ENCODE data around the gene ANGPTL2. TPM values are rescaled to one million over a fixed set of nuclear protein-coding genes. Genes with fewer than 3 reads are reported as not detected.

Gene ANGPTL2
- total and polyA plus RNA-seq, 4 donors = 0.93 to 3.2 (median 1.9) TPM

- H3K4me1 ChIP-seq (ENCODE audit: control insufficient read depth in 4 of 4, insufficient read depth in 4 of 4, low read length in 3 of 4) = no peaks in the 10 kb centered on the region
- 95% methylated on average over 5 of the region's 5 CpGs for WGBS
- H3K9me3 ChIP-seq (ENCODE audit: control insufficient read depth in 4 of 4, low read length in 3 of 4) = no peaks in the 10 kb centered on the region
- H3K9ac ChIP-seq (ENCODE audit: low read depth in 1 of 2, low read length in 2 of 2) = no peak overlapping the region
- H3K27me3 ChIP-seq (ENCODE audit: control insufficient read depth in 4 of 4, insufficient read depth in 4 of 4, low read length in 3 of 4) = no peaks in the 10 kb centered on the region
- H3K4me3 ChIP-seq (ENCODE audit: low read depth in 1 of 3, low read length in 3 of 3) = no peak overlapping the region
- H3K36me3 ChIP-seq (ENCODE audit: control insufficient read depth in 4 of 4, insufficient read depth in 3 of 4, low read depth in 1 of 4, low read length in 3 of 4) = no peaks in the 10 kb centered on the region
- DNase-seq (ENCODE audit: low spot score) = no peak
- H3K27ac ChIP-seq (ENCODE audit: low read depth in 1 of 2, low read length in 2 of 2) = no peak overlapping the region
- TF ChIP-seq EGR1 (IDR thresholded peaks at IDR 0.05; ENCODE audit: low read depth in 2 of 2) = no peak
- TF ChIP-seq YY1 (IDR thresholded peaks at IDR 0.05) = no peak
- TF ChIP-seq RAD21 (IDR thresholded peaks at IDR 0.05) = no peak
- no peak for TF ChIP-seq HNF4G (IDR thresholded peaks at IDR 0.05)
- TF ChIP-seq RXRA (IDR thresholded peaks at IDR 0.05) = no peak
- no peak for TF ChIP-seq REST (IDR thresholded peaks at IDR 0.05)
- TF ChIP-seq JUND (IDR thresholded peaks at IDR 0.05) = no peak
- TF ChIP-seq MAX (IDR thresholded peaks at IDR 0.05) = no peak
- no peak for TF ChIP-seq CTCF (IDR thresholded peaks at IDR 0.05; ENCODE audit: low read depth, low read length, missing input control)
- TF ChIP-seq FOXA1 (IDR thresholded peaks at IDR 0.05) = no peak
- TF ChIP-seq FOXA2 (IDR thresholded peaks at IDR 0.05) = no peak
- TF ChIP-seq GABPA (IDR thresholded peaks at IDR 0.05 in 1 of 2, conservative IDR thresholded peaks at IDR 0.05 in 1 of 2) = no peak
- TF ChIP-seq HNF4A (conservative IDR thresholded peaks at IDR 0.05) = no peak
- no peak for TF ChIP-seq ZBTB33 (IDR thresholded peaks at IDR 0.05)
- TF ChIP-seq SP1 (IDR thresholded peaks at IDR 0.05) = no peak
- TF ChIP-seq TAF1 (conservative IDR thresholded peaks at IDR 0.05) = no peak
These were observed 27.0 kb downstream of the ANGPTL2 start for GRCh38 chr9:127095411-127095810.

GRCh38 chr9:127093319-127094020 is 29.0 kb downstream of the ANGPTL2 start:
- H3K9ac ChIP-seq (ENCODE audit: low read depth in 1 of 2, low read length in 2 of 2) = no peak overlapping the region
- no peak overlapping the region for H3K4me3 ChIP-seq (ENCODE audit: low read depth in 1 of 3, low read length in 3 of 3)
- 95% methylated on average over 17 of the region's 17 CpGs for WGBS
- no peak for DNase-seq (ENCODE audit: low spot score)
- no peaks in the 10 kb centered on the region for H3K27me3 ChIP-seq (ENCODE audit: control insufficient read depth in 4 of 4, insufficient read depth in 4 of 4, low read length in 3 of 4)
- no peaks in the 10 kb centered on the region for H3K4me1 ChIP-seq (ENCODE audit: control insufficient read depth in 4 of 4, insufficient read depth in 4 of 4, low read length in 3 of 4)
- no peak overlapping the region for H3K27ac ChIP-seq (ENCODE audit: low read depth in 1 of 2, low read length in 2 of 2)
- no peaks in the 10 kb centered on the region for H3K9me3 ChIP-seq (ENCODE audit: control insufficient read depth in 4 of 4, low read length in 3 of 4)
- no peaks in the 10 kb centered on the region for H3K36me3 ChIP-seq (ENCODE audit: control insufficient read depth in 4 of 4, insufficient read depth in 3 of 4, low read depth in 1 of 4, low read length in 3 of 4)
- TF ChIP-seq SP1 (IDR thresholded peaks at IDR 0.05) = no peak
- TF ChIP-seq TAF1 (conservative IDR thresholded peaks at IDR 0.05) = no peak
- no peak for TF ChIP-seq JUND (IDR thresholded peaks at IDR 0.05)
- TF ChIP-seq ATF3 (IDR thresholded peaks at IDR 0.05) = no peak
- no peak for TF ChIP-seq YY1 (IDR thresholded peaks at IDR 0.05)
